PC-3 (cell line): ENCODE results near the gene GOLGA8M.
"Not testable (repeated sequence)": the region's sequence is repeated elsewhere in the genome, so short reads cannot be mapped to it uniquely, and the experiment has no call there.

Source experiments
- EZH2 ChIP-seq: fragments of 300-600 bp; sonication (generic); IDR thresholded peaks from one replicate; pipeline ENCODE4 v1.6.1; 2017; ENCODE audit warnings: antibody characterized with exemption, mild to moderate bottlenecking, low read length; ENCODE audit not compliant: unreplicated experiment
- EZH2phosphoT487 ChIP-seq: fragments of 300-600 bp; sonication (generic); IDR thresholded peaks from 2 replicates; pipeline ENCODE4 v1.6.1; 2018; ENCODE audit warnings: mild to moderate bottlenecking, antibody characterized with exemption, low read length, borderline replicate concordance
- TF ChIP-seq, protein P1 (sequence below): fragments of 300-600 bp; sonication (generic); conservative IDR thresholded peaks from 2 replicates; pipeline ENCODE4 v1.5.1; 2017; ENCODE audit warnings: antibody characterized with exemption, low read depth, mild to moderate bottlenecking, low read length

DNA sequence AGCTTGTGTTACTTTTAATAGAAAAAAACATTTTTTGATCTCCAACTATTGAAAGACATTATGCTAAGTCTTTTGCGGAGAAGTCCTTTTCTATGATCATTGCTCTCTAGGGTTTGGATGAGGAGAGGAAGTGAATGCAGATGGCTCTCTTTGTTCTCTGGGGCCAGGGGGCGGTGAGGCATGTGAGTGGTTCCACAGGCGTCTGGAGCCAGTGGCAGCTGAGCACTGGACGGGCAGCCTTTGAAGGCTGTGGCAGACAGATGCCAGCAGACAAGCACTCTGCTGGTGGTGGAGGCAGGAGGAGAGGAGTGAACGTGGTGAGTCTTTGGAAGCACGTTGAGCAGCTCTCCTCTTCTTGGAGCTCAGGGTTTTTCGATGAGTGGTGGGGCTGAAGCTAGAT lies 51.5 kb downstream of the GOLGA8M start:
- TF ChIP-seq, protein P1, sequence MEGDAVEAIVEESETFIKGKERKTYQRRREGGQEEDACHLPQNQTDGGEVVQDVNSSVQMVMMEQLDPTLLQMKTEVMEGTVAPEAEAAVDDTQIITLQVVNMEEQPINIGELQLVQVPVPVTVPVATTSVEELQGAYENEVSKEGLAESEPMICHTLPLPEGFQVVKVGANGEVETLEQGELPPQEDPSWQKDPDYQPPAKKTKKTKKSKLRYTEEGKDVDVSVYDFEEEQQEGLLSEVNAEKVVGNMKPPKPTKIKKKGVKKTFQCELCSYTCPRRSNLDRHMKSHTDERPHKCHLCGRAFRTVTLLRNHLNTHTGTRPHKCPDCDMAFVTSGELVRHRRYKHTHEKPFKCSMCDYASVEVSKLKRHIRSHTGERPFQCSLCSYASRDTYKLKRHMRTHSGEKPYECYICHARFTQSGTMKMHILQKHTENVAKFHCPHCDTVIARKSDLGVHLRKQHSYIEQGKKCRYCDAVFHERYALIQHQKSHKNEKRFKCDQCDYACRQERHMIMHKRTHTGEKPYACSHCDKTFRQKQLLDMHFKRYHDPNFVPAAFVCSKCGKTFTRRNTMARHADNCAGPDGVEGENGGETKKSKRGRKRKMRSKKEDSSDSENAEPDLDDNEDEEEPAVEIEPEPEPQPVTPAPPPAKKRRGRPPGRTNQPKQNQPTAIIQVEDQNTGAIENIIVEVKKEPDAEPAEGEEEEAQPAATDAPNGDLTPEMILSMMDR = not testable (repeated sequence)
- TF ChIP-seq EZH2, EZH2phosphoT487: not testable (repeated sequence)
